GM06990 (cell line): ENCODE data around the gene KCNK10.

Source experiments
- DNase-seq: peaks from one replicate; pipeline ENCODE4 v3.0.0-alpha.2; 2011; ENCODE audit not compliant: insufficient read length; ENCODE audit errors: extremely low read depth
- H3K27me3 ChIP-seq: replicated peaks from 2 replicates; pipeline ENCODE4 v1.6.0; 2011; ENCODE audit warnings: low read length; ENCODE audit not compliant: control insufficient read depth, insufficient read depth
- H3K36me3 ChIP-seq: 2 replicates; pipeline ENCODE4 v1.5.1; 2011; ENCODE audit warnings: low read length; ENCODE audit not compliant: control insufficient read depth, insufficient read depth
- H3K4me3 ChIP-seq: replicated peaks from 2 replicates; pipeline ENCODE4 v1.5.1; 2011; ENCODE audit warnings: low read depth, mild to moderate bottlenecking, control low read depth, low read length
- TF ChIP-seq, protein P1 (sequence below): IDR thresholded peaks from 2 replicates; pipeline ENCODE4 v1.5.1; 2011; ENCODE audit warnings: low read length, control low read depth, mild to moderate bottlenecking, inconsistent platforms; ENCODE audit not compliant: insufficient read depth, poor library complexity, severe bottlenecking

The KCNK10 gene

GRCh38 chr14:88324930-88325329, 1.9 kb upstream of the KCNK10 start:
- H3K36me3 ChIP-seq = no peaks in the 10 kb centered on the region
- H3K4me3 ChIP-seq = no peak overlapping the region
- DNase-seq = no peak
- peaks cover 11% of the 10 kb centered on the region for H3K27me3 ChIP-seq
- TF ChIP-seq, protein P1, sequence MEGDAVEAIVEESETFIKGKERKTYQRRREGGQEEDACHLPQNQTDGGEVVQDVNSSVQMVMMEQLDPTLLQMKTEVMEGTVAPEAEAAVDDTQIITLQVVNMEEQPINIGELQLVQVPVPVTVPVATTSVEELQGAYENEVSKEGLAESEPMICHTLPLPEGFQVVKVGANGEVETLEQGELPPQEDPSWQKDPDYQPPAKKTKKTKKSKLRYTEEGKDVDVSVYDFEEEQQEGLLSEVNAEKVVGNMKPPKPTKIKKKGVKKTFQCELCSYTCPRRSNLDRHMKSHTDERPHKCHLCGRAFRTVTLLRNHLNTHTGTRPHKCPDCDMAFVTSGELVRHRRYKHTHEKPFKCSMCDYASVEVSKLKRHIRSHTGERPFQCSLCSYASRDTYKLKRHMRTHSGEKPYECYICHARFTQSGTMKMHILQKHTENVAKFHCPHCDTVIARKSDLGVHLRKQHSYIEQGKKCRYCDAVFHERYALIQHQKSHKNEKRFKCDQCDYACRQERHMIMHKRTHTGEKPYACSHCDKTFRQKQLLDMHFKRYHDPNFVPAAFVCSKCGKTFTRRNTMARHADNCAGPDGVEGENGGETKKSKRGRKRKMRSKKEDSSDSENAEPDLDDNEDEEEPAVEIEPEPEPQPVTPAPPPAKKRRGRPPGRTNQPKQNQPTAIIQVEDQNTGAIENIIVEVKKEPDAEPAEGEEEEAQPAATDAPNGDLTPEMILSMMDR = no peak

DNA sequence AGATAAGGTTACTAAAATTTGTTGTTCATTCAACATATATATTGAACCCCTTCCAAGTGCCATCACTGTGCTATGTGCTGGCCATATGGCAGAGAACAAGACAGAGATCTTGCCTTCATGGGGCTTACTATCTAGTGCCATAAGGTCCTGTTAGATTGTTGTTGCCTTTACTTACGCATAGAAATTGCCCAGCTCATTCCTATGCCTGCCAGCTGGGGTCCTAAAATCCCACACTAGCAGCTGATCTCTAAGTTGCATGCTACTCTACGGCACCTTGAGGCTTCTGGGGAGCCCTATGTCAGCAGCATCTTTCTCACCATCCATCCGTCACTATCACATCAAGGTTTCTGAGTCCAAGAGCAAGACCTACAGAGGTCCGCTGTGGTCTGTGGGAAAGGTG, 1.4 kb upstream of the KCNK10 start:
- Histone ChIP-seq H3K4me3 (no peak overlapping the region), H3K27me3 (peaks cover 11% of the 10 kb centered on the region), H3K36me3 (no peaks in the 10 kb centered on the region)
- DNase-seq = no peak
- TF ChIP-seq, protein P1 = no peak

- TF ChIP-seq, protein P1 = no peak
- Histone ChIP-seq H3K27me3 (peaks cover 11% of the 10 kb centered on the region), H3K4me3 (peak overlapping the region; percentile 57), H3K36me3 (no peaks in the 10 kb centered on the region)
- DNase-seq = peak; percentile 83
Measured at GRCh38 chr14:88323523-88324199, 592 bp upstream of the KCNK10 start.

DNA sequence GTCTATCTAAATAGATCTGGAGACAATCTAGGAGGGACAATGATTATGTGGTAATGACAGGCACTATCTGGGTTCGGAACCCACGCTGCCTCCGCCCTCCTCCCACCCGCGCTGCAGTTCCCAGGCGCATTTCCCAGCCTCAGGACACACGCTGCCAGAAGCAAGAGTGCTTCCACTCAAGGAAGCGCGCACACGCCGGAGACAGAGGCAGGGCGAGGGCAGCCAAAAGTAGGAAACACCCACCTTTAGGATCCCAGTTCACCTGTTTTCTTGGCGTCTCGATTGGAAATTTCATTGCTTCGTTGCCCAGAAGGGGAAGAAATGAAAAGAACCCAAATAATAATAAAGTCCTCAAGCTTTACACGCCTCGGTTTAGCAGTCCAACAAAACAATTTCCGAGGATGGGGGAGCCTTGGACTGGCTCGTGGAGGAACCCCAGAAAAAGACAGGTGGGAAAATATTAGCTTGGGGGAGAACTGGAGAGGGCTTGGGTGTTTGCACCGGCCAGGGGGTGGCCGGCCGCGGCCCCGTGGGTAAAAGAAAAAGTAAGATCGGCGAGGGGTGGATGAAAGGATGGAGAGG, 474 bp downstream of the KCNK10 start:
- peak overlapping the region; percentile 56 for H3K4me3 ChIP-seq
- H3K36me3 ChIP-seq = no peaks in the 10 kb centered on the region
- TF ChIP-seq, protein P1 = no peak
- peaks cover 11% of the 10 kb centered on the region for H3K27me3 ChIP-seq
- DNase-seq = peak; percentile 12

DNA sequence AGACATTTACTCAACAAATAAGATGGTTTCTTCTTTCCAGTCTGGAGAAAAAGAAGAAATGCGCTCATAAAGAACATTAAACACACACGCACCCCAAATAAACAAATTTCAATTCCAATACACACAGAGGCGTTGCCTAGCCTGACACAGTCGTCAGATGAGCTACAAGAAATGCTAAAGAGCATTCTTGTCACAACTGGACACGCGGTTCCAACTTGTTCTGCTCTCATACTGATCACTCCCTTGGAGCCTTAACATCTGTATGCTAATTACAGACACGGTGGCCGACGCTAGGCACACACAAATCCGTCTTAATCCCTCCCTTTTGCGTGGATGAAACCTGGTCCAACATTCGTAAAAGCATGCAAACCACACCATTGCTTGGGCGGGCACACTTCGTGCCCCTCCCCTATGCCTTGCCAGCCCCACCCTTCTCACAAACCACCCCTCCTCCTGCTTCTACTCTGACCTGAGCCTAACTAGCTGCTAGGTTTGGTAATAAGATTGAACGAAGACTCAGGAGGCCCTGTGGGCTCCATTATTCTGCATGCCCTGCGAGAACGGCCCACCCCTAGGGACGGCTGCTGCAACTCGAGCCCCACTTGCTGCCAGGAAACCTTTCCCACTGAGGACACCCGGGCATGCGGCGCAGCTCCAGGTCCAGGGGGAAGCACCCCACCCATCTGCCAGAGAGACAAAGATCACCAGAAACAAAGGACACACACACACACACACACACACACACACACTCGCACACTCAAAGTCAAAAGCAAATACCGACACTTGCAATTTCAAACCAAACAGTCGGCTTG, 1.2 kb downstream of the KCNK10 start:
- Histone ChIP-seq H3K36me3 (no peaks in the 10 kb centered on the region), H3K27me3 (peaks cover 10% of the 10 kb centered on the region), H3K4me3 (no peak overlapping the region)
- TF ChIP-seq, protein P1 = no peak
- DNase-seq = no peak
